SIG-M5 treated with dmso at 0.1 percent for 504 hours (cell line): ENCODE data around the gene TMSB10.

Experiments
- DNase-seq: peaks from one replicate; lab custom pipeline; 2025; ENCODE audit not compliant: unreplicated experiment; lab: John Stamatoyannopoulos, UW

TMSB10 gene

GRCh38 chr2:84879584-84880394 lies 25.7 kb upstream of the TMSB10 start:
- peak; percentile 15 for DNase-seq

- DNase-seq, result no peak
Measured at GRCh38 chr2:84880395-84880644, 25.1 kb upstream of the TMSB10 start.

GRCh38 chr2:84880645-84881521 lies 24.6 kb upstream of the TMSB10 start, which contains the start of gene TRABD2A:
Gene TRABD2A, minus strand, starts transcription at chr2:84881084. Its CDS starts 45 bp downstream, at chr2:84881039.
- DNase-seq, result no peak

- peak; percentile 79 for DNase-seq
Measured at GRCh38 chr2:84881581-84882413, 23.7 kb upstream of the TMSB10 start.

GRCh38 chr2:84882414-84882738 lies 23.1 kb upstream of the TMSB10 start:
- no peak for DNase-seq

- DNase-seq, result no peak
Measured at GRCh38 chr2:84882775-84883550, 22.5 kb upstream of the TMSB10 start.

- DNase-seq, result no peak
Measured at GRCh38 chr2:84884449-84884848, 21.0 kb upstream of the TMSB10 start.

GRCh38 chr2:84885111-84885510 lies 20.3 kb upstream of the TMSB10 start:
- DNase-seq, result no peak

- no peak for DNase-seq
Measured at GRCh38 chr2:84886791-84887190, 18.7 kb upstream of the TMSB10 start.

- peak; percentile 99 for DNase-seq
Measured at GRCh38 chr2:84888401-84889276, 16.8 kb upstream of the TMSB10 start.

GRCh38 chr2:84889332-84889731 lies 16.1 kb upstream of the TMSB10 start:
- no peak for DNase-seq

- DNase-seq, result no peak
Measured at GRCh38 chr2:84891355-84892010, 14.0 kb upstream of the TMSB10 start.

- DNase-seq, result peak; percentile 40
Measured at GRCh38 chr2:84894131-84894586, 11.3 kb upstream of the TMSB10 start.

- DNase-seq, result no peak
Measured at GRCh38 chr2:84894758-84895520, 10.5 kb upstream of the TMSB10 start.

- DNase-seq, result no peak
Measured at GRCh38 chr2:84896567-84896966, 8.9 kb upstream of the TMSB10 start.

GRCh38 chr2:84897773-84898172 lies 7.7 kb upstream of the TMSB10 start:
- DNase-seq, result no peak

GRCh38 chr2:84899304-84900204 lies 5.9 kb upstream of the TMSB10 start:
- no peak for DNase-seq
